HL-60 (cell line): ENCODE results near the gene KCNQ1.

ENCODE experiments used
- DNase-seq, 2 experiments: peaks; one replicate each; pipeline ENCODE4 v3.0.0-alpha.2; 2010 to 2020; ENCODE audit warnings: low read depth in 1 of 2, low spot score in 1 of 2
- H3K27ac ChIP-seq: fragments of 250-450 bp; sonication (Bioruptor Pico); replicated peaks from 2 replicates; pipeline ENCODE4 v1.5.1; 2020; ENCODE audit warnings: mild to moderate bottlenecking, moderate library complexity
- H3K27me3 ChIP-seq: fragments of 250-450 bp; sonication (Bioruptor Pico); 2 replicates; pipeline ENCODE4 v1.5.1; 2021; ENCODE audit warnings: mild to moderate bottlenecking, moderate library complexity; ENCODE audit not compliant: insufficient read depth, poor library complexity, severe bottlenecking
- H3K4me3 ChIP-seq: replicated peaks from 2 replicates; pipeline ENCODE4 v1.5.1; 2011; ENCODE audit warnings: mild to moderate bottlenecking, control low read depth, low read length; ENCODE audit not compliant: insufficient read depth
- GABPA ChIP-seq: IDR thresholded peaks from 2 replicates; pipeline ENCODE4 v1.6.1; 2012; ENCODE audit warnings: low read depth
- POLR2AphosphoS5 ChIP-seq: IDR thresholded peaks from 2 replicates; pipeline ENCODE4 v1.6.1; 2012; ENCODE audit warnings: low read depth
- SPI1 ChIP-seq: IDR thresholded peaks from 2 replicates; pipeline ENCODE4 v1.6.1; 2012; ENCODE audit warnings: low read depth, mild to moderate bottlenecking, borderline replicate concordance
- TF ChIP-seq, protein P1 (sequence below): IDR thresholded peaks from 2 replicates; pipeline ENCODE4 v1.6.1; 2012; ENCODE audit warnings: low read depth; ENCODE audit not compliant: insufficient replicate concordance
- TF ChIP-seq, protein P2 (sequence below): IDR thresholded peaks from one replicate; pipeline ENCODE4 v1.5.1; 2011; ENCODE audit warnings: low read length, control low read depth, inconsistent platforms; ENCODE audit not compliant: insufficient read depth

KCNQ1 gene

DNA sequence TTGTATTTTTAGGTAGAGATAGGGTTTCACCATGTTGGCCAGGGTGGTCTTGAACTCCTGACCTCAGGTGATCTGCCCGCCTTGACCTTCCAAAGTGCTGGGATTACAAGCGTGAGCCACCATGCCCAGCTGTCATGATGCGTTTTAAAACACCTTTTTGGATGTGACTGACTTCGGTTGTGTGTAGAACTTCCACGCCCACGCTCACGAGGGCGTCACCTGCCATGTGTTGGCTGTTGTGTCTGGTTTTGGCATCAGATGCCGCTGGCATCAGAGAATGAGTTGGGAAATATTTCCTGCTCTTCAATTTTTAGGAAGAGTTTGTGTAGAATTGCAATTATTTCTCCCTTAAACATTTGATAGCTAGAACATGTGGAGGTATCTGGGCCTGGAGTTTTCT is 109.1 kb downstream of the KCNQ1 start:
- H3K4me3 ChIP-seq, result no peak overlapping the region
- no peak for TF ChIP-seq POLR2AphosphoS5
- no peak for TF ChIP-seq SPI1
- no peak for TF ChIP-seq GABPA
- TF ChIP-seq, protein P1, sequence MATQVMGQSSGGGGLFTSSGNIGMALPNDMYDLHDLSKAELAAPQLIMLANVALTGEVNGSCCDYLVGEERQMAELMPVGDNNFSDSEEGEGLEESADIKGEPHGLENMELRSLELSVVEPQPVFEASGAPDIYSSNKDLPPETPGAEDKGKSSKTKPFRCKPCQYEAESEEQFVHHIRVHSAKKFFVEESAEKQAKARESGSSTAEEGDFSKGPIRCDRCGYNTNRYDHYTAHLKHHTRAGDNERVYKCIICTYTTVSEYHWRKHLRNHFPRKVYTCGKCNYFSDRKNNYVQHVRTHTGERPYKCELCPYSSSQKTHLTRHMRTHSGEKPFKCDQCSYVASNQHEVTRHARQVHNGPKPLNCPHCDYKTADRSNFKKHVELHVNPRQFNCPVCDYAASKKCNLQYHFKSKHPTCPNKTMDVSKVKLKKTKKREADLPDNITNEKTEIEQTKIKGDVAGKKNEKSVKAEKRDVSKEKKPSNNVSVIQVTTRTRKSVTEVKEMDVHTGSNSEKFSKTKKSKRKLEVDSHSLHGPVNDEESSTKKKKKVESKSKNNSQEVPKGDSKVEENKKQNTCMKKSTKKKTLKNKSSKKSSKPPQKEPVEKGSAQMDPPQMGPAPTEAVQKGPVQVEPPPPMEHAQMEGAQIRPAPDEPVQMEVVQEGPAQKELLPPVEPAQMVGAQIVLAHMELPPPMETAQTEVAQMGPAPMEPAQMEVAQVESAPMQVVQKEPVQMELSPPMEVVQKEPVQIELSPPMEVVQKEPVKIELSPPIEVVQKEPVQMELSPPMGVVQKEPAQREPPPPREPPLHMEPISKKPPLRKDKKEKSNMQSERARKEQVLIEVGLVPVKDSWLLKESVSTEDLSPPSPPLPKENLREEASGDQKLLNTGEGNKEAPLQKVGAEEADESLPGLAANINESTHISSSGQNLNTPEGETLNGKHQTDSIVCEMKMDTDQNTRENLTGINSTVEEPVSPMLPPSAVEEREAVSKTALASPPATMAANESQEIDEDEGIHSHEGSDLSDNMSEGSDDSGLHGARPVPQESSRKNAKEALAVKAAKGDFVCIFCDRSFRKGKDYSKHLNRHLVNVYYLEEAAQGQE, result no peak
- TF ChIP-seq, protein P2, sequence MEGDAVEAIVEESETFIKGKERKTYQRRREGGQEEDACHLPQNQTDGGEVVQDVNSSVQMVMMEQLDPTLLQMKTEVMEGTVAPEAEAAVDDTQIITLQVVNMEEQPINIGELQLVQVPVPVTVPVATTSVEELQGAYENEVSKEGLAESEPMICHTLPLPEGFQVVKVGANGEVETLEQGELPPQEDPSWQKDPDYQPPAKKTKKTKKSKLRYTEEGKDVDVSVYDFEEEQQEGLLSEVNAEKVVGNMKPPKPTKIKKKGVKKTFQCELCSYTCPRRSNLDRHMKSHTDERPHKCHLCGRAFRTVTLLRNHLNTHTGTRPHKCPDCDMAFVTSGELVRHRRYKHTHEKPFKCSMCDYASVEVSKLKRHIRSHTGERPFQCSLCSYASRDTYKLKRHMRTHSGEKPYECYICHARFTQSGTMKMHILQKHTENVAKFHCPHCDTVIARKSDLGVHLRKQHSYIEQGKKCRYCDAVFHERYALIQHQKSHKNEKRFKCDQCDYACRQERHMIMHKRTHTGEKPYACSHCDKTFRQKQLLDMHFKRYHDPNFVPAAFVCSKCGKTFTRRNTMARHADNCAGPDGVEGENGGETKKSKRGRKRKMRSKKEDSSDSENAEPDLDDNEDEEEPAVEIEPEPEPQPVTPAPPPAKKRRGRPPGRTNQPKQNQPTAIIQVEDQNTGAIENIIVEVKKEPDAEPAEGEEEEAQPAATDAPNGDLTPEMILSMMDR, result no peak
- H3K27me3 ChIP-seq, result no peaks in the 10 kb centered on the region
- no peak for DNase-seq
- no peak overlapping the region for H3K27ac ChIP-seq

DNA sequence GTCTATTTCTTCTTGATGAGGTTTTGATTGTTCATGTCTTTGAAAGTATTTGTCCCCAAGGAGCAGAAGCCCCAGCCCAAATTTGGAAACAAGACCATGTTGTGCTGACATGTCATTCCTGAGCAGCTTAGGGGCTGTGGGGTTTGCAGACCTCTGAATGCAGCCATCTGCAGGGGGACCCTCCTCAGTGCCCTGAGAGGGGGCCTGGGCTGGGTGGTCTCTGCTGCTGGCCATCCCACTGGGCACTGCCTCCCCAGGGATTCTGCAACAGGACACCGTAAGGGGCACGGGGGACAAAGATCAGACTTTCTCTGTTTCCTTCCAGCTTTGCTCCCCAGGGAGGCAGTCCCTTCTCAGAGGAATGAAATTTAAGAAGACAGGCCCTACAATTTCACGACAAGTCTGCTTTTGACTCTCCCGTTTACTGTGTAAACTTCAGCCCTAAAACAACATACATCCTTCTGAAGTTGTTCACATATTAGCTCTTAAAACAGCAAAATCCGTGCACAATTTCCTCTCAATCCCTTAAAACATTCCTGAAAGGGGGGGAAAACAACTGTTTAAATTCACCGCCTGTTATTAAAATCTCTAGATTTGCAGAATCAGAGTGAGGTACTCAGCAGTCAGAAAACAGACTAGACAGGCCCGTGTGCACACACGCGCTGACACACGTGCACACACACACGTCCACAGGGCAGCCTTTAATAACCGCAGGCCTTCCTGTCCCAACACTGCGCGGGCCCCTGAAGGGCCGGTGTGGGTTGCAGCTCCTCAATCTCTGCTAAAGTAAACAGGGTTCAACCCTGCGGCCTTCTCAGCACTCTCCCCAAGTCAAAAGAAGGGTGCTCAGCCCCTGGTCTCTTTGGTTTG is 109.8 kb downstream of the KCNQ1 start:
- TF ChIP-seq SPI1 (no peak), GABPA (no peak), POLR2AphosphoS5 (no peak)
- TF ChIP-seq, protein P2, result no peak
- TF ChIP-seq, protein P1, result no peak
- Histone ChIP-seq H3K27ac (no peak overlapping the region), H3K4me3 (no peak overlapping the region), H3K27me3 (no peaks in the 10 kb centered on the region)
- no peak for DNase-seq

DNA sequence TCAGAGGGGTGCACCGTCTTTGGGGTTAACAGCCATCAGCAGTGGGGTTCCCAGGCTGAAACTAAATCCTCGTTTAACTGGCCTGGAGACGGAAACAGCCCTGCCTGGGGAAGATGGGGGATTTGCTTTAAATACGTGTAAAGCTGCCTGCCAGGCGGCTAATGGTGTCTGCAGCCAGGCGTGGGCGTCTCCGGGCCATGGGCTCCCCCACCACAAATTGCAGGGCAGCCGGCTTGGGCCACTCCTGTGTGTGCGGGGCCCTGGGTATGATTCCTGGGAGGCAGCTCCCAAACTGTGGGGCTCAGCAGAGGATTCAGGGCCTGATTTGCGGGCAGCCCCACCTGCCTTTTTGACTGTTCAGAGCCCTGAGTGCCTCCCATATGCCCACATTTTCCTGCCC is 110.5 kb downstream of the KCNQ1 start:
- H3K4me3 ChIP-seq, result no peak overlapping the region
- TF ChIP-seq SPI1, result no peak
- TF ChIP-seq, protein P1, result no peak
- DNase-seq, result no peak
- H3K27ac ChIP-seq, result no peak overlapping the region
- H3K27me3 ChIP-seq, result no peaks in the 10 kb centered on the region
